GM12873 (cell line): ENCODE results near the gene CRAT.

ENCODE experiments used
- TF ChIP-seq, protein P1 (sequence below): IDR thresholded peaks from 2 replicates; pipeline ENCODE4 v1.5.1; 2012; ENCODE audit warnings: low read depth, mild to moderate bottlenecking, moderate library complexity, low read length, control low read depth; ENCODE audit not compliant: insufficient read depth; ENCODE audit errors: missing control alignments

The CRAT gene

DNA sequence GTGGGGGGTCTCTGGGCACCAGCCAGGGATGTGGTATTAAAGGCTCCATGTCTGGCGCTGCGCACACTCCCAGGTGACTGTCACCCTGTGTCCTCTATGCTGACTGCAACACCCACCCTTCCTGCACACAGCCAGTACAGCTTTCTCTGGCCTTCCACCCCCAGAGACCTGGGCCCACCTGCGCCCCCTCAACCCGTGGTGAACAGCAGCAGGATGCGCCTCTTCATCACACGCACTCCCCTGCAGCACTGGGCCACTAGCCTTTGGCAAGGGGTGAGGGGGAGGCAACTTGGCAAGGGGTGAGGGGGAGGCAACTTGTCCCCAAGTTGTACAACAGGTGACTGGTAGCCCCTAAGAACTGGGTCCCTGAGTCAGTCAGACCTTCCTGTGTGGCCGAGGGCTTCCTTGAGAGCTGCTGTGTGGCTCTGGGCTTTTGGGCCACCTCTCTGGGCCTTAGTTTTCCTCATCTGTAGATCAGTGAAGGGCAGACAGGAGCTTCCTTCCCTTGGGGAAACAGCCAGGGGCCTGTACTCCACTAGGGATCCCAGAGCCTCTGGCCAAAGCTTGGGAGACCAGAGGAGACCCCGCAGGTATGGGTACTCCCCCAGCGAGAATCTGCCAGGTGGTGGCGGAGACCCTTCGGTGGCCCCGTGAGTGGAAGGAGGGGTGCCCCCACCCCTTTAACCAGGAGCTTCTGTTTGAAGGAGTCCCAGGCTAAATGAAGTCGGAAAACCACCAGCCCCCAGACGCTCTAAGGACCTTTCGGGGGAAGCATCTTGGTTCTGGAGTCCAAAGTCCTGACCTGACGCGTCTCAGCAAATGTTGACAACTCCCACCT is 4.5 kb downstream of the CRAT start:
- TF ChIP-seq, protein P1, sequence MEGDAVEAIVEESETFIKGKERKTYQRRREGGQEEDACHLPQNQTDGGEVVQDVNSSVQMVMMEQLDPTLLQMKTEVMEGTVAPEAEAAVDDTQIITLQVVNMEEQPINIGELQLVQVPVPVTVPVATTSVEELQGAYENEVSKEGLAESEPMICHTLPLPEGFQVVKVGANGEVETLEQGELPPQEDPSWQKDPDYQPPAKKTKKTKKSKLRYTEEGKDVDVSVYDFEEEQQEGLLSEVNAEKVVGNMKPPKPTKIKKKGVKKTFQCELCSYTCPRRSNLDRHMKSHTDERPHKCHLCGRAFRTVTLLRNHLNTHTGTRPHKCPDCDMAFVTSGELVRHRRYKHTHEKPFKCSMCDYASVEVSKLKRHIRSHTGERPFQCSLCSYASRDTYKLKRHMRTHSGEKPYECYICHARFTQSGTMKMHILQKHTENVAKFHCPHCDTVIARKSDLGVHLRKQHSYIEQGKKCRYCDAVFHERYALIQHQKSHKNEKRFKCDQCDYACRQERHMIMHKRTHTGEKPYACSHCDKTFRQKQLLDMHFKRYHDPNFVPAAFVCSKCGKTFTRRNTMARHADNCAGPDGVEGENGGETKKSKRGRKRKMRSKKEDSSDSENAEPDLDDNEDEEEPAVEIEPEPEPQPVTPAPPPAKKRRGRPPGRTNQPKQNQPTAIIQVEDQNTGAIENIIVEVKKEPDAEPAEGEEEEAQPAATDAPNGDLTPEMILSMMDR: no peak

DNA sequence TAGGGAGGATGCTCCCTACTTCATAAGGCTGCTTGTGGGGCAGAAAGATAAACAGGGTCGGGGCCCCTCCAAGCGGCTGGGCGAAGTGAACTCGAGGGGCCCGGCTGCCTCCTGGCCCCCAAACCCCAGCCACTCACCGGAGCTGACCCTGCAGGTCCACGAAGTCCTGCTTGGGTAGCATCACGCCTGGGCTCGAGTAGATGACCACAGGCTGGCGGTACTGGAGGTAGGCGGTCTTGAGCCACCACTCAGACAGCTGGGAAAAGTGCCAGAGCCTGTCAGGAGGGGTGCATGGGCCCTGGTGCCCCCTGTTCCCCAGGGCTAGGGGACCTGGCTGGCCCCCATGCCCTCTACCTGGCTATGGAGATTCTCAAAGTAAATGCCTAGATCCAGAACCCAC is 6.5 kb downstream of the CRAT start:
- TF ChIP-seq, protein P1: no peak

DNA sequence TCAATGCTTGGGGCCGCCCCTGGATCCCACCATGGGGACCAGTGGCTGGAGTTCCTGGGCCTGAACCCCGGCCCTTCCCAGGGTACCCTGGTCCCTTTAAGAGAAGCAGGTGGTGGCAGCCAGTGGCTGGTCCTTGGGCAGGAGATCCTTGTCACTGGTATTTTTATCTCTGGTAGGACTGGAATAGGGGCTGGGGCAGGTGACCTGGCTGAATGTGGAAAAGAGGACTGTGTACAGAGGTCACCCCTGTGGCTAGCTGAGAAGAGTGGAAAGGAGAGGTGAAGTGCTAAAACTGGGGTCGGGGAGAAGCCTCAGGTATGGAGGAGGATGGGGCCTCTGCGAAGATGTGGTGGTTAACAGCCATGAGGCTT is 7.0 kb downstream of the CRAT start:
- TF ChIP-seq, protein P1: no peak

DNA sequence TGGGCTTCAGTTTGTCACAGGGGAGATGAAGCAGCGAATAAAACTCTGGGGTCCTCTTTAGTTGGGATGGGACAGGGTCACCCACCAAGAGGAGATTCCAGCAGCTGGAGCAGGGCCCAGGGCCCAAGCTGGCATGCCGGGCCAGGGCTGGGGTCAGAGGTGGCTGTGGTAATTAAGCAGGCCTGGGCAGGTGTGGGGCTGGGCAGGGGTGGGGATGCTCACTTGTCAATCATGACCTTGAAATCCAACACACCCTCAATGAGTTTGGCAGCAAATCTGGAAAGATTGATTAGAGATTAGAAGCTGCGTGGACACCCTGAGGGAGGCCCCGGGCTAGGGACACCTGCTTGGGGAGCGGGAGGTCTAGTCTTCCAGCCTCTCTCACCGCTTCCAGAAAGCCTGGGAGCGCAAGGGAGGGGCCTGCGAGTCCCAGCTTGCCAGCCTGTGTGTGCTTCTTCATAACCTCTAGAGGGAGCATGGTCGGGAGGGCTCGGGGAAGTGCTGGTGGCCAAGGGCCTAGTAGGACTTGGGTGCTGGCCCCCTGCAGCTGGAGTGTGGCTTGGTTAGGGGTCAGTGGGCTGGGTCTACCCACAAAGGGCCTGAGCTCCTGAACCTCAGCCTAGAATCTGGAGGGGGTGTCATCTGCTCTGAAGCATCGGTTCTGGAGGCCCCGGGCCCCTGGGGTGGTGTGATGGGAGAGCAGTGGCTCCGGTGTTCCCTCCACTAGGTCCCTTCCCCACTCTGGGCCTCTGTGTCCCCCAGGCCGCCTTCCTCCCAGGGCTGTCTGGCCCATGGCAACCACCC is 7.6 kb downstream of the CRAT start:
- TF ChIP-seq, protein P1: peak; percentile 70

DNA sequence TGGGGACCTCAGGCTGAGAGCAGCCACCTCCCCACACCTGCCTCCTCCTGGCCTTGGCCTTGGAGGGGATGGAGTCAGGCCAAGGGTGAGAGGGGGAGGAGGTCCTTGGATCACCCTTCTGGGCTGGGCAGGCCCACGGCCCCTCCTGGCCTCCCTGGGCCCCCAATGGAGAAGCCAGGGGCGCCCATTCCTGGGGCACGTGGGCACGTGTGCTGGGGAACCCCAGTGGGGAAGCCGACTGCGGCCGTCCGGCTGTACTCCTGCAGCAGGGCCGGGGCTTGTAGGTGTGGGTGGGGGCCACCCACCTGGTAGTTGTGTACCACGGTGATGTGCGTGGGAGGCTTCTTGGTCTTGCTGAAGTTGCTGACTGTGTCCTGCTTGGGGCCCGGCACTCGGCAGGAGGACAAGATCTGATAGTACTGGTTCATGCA is 8.5 kb downstream of the CRAT start:
- TF ChIP-seq, protein P1: no peak

- TF ChIP-seq, protein P1: no peak
Measured at GRCh38 chr9:129101279-129101678, 9.3 kb downstream of the CRAT start.
